ENCODE results near the gene NDUFA5.
A peak's percentile ranks its signal among the peaks of the same experiment; 100 is the strongest.

The NDUFA5 gene

GRCh38 chr7:123500878-123501489 lies 56.6 kb downstream of the NDUFA5 start:
- no peak for DNase-seq

- DNase-seq = no peak
Measured at GRCh38 chr7:123499211-123499970, 58.2 kb downstream of the NDUFA5 start.

- DNase-seq = peak; percentile 21
Measured at GRCh38 chr7:123498601-123499000, 59.0 kb downstream of the NDUFA5 start.

GRCh38 chr7:123498031-123498430 lies 59.6 kb downstream of the NDUFA5 start:
- DNase-seq = no peak

- peak; percentile 73 for DNase-seq
Measured at GRCh38 chr7:123494193-123494796, 63.3 kb downstream of the NDUFA5 start.

- DNase-seq = no peak
Measured at GRCh38 chr7:123492485-123492884, 65.1 kb downstream of the NDUFA5 start.

Measured in hematopoietic multipotent progenitor cell treated with erythropoietin and hydrocortisone succinate and interleukin-3 and kit ligand, for 4 days (in vitro differentiated cells).